Measurements from ENCODE around the gene ZNF276.
"Not testable (repeated sequence)": the region's sequence is repeated elsewhere in the genome, so short reads cannot be mapped to it uniquely, and the experiment has no call there.

The ZNF276 gene, protein sequence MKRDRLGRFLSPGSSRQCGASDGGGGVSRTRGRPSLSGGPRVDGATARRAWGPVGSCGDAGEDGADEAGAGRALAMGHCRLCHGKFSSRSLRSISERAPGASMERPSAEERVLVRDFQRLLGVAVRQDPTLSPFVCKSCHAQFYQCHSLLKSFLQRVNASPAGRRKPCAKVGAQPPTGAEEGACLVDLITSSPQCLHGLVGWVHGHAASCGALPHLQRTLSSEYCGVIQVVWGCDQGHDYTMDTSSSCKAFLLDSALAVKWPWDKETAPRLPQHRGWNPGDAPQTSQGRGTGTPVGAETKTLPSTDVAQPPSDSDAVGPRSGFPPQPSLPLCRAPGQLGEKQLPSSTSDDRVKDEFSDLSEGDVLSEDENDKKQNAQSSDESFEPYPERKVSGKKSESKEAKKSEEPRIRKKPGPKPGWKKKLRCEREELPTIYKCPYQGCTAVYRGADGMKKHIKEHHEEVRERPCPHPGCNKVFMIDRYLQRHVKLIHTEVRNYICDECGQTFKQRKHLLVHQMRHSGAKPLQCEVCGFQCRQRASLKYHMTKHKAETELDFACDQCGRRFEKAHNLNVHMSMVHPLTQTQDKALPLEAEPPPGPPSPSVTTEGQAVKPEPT

DNA sequence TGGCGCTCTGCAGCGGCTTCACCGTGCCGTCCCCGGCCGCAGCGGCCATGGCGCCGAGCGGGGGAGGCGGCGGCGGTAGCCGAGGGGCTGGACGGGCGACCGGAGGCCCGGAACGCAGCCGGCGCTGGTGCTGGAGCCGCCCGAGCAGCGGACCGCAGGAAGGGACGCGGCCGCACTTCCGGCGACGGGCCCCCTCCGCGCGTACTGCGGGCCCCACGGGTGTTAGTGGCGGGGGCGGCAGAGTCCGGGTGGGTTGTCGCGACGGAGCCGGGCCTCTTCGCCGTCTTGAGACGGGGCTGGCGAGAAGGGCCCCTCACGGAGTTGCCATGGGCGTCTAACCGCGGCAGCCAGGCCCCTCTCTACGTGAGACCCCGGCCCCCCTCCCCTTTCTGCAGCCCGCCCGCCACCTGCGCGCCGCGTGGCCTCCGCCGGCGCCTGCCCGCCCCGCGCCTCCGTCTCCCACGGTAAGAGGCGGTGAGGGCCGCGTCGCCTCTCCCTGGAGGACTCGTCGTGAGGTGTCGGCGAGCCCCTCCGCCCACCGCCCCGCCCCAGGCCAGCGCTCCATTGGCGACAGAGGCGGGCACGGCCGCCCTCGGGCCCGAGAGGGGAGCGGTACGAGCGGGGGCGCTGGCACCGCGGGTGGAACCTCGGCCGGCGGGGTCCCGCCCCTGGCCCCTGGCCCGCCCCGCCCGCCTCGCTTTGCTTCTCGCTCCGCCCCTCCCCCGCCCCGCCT is at the start of gene ZNF276, which contains the start of gene VPS9D1:
TSS of gene ZNF276 (plus strand) at position 725 of the 733 bp plus-strand sequence. CDS start 104 bp downstream, outside the sequence.
TSS of gene VPS9D1 (minus strand) at position 86 of the 733 bp plus-strand sequence. CDS start at position 49, 37 bp downstream.
- H3K4me3 ChIP-seq (ENCODE audit: low read depth, low read length) = peak within 1 kb of the TSS; percentile 56

DNA sequence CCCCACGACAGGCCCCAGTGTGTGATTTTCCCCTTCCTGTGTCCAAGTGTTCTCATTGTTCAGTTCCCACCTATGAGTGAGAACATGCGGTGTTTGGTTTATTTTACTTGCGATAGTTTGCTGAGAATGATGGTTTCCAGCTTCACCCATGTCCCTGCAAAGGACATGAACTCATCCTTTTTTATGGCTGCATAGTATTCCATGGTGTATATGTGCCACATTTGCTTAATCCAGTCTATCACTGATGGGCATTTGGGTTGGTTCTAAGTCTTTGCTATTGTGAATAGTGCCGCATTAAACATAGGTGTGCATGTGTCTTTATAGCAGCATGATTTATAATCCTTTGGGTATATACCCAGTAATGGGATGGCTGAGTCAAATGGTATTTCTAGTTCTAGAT is 49.8 kb upstream of the ZNF276 start:
- not testable (repeated sequence) for H3K4me3 ChIP-seq (ENCODE audit: low read depth, low read length)

DNA sequence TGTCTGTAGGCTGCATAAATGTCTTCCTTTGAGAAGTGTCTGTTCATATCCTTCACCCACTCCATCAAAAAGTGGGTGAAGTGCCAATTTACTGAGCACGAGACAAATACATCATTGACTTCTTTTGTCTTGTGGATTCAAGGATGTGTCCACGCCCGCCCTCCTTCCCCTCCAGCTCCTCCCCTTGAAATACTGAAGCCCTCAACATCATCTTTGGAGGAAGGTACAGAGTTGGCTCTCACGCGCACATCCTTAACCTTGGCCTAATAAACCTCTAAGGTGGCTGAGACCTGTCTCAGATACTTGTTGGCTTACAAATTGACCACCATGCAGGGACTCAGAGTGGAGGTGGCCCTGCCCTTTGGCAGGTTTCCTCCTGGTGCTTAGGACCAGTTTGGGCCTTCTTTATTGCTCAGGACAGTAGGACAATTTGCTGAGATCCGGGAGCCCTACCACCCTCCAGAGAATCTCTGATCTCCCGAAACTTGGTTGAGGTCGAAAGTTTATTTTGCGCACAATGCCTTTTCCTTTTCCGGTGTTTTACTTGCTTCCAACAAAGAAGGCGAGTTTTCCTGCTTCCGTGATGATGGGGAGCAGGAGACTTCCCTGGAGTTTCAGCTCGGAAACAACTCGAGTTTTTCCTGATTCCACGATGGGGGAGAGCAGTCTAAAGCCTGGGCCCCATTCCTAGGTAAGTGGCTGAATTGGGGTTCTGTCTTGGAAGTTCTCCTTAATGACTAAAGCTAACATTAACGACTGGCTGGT is 49.0 kb upstream of the ZNF276 start:
- no peak overlapping the region for H3K4me3 ChIP-seq (ENCODE audit: low read depth, low read length)

DNA sequence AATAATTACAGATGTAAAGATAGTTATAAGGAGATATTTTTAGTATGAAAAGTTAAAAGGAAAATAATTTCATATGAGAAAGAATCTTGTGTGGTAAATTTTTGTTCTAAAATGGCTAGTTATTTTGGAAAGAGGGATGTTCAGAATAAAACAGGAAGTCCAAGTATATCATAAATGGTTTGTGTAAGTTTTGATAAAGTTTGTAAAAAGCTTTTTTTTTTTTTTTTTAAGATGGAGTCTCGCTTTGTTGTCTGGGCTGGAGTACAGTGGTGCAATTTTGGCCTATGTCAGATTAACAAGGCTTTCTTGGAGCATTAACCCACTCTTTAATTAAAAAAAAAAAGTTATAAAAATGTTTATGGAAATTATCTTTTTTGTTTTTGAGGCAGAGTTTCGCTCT is 43.1 kb upstream of the ZNF276 start:
- no peak overlapping the region for H3K4me3 ChIP-seq (ENCODE audit: low read depth, low read length)

DNA sequence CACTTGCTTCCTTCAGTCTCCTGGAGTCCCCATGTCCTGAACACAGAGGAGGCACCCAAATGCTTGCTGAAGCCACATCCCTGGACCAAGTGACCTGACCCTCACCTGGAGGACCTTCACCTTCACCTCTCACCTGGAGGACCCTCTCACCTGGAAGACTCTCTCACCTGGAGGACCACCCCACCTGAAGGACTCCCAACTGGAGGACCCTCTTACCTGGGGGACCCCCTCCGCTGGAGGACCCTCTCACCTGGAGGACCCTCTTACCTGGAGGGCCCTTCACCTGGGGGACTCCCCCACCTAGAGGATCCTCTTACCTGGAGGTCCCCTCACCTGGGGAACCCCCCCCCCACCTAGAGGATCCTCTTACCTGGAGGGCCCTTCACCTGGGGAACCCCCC is 35.4 kb upstream of the ZNF276 start:
- no peak overlapping the region for H3K4me3 ChIP-seq (ENCODE audit: low read depth, low read length)

DNA sequence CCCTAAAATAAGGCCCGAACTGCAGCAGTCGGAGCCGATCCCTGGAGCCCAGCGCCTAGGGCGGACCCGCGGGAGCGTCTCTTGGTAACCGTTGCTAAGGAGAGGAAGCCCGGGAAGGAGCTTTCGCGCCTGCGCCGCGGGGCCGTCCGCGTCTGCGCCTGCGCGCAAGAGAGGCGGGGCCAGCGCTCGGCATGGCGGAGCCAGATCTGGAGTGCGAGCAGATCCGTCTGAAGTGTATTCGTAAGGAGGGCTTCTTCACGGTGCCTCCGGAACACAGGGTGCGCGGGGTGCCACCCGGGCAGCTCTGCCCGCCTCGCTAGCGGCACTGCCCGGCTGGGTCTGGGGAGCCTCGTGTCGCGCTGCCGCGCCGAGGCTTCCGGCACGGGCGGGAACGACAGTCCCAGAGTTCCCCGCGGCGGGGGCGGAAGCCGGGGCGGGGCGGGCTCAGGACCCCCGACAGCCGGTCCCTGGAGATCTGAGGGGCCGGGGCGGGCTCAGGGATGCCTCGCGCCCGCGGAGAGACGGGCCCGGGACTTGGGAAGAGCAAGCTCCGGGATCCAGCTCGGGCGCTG is 34.7 kb upstream of the ZNF276 start, which contains the start of gene CDK10:
TSS of gene CDK10 (plus strand) at position 170 of the 572 bp plus-strand sequence. CDS start at position 192, 22 bp downstream.
- H3K4me3 ChIP-seq (ENCODE audit: low read depth, low read length) = peak within 1 kb of the TSS; percentile 82

DNA sequence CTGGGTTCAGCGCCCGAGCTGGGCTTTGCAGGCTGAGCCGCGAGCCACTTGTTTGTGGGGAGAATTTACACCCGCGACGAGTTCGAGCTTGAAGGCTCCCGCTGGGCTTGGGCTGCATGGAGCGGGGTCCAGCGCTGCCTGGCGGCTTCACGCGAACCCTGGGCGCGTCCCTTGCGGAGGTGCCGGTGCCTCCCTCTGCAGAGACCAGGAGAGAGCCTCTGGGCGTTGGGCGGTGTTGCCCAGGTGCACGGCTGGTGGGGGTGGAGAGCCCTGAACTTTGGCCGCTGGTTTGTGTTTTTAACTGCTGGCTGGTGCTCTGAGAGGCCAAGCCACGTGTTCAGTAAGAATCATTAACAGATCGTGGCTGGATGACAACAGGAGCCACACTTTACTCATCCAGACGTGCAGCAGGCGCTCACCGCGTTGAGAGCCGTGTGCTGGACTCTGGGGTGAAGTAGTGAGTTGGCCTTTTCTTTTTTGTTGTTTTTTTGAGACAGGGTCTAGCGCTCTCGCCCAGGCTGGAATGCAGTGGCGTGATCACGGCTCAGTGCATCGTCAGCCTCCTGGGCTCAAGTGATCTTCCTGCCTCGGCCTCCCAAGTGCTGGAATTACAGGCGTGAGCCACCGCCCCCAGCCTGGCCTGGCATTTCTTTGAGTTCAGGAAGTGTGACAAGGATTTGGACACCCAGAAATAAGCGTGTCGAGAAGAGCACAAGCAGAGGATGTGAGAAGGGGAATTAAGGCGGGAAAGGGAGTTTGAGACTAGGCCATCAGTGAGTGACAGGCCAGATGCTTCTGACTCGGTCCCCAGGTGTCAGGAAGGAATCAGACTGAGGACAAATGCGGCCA is 34.0 kb upstream of the ZNF276 start:
- peak overlapping the region; percentile 82 for H3K4me3 ChIP-seq (ENCODE audit: low read depth, low read length)

DNA sequence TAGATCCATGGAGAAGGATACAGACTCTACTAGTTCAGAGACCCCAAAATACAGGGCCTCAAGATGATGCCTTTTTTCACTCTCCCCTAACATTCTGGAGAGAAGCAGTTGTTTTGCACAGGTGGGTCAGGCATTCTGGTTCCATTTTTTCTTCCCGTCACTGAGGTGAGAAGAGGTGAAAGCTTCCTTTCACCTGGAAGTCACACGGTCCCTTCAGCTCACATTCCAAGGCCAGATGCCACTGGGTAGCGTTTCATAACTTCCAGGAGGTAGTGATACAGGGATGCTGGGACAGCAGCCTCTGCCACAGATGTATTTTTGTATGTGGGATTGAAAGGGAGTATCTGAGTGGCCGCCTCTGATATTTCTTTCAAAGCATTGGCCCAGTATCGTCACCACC is 32.9 kb upstream of the ZNF276 start:
- no peak overlapping the region for H3K4me3 ChIP-seq (ENCODE audit: low read depth, low read length)

DNA sequence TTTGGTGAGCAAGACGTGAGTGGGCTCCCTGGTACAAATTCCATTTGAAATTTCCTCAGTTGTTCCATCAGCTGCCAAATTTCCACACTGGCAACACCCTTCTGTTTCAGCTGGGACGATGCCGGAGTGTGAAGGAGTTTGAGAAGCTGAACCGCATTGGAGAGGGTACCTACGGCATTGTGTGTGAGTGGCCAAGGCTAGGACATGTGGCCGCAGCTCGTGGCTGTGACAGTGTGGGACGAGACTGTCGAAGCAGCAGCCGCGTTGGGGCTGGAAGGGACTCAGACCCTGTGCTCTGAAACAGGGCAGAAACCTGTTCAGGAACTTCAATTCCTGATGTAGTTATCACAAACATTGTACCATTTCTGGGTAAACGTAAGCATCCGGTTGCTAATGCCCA is 32.2 kb upstream of the ZNF276 start:
- H3K4me3 ChIP-seq (ENCODE audit: low read depth, low read length) = no peak overlapping the region

DNA sequence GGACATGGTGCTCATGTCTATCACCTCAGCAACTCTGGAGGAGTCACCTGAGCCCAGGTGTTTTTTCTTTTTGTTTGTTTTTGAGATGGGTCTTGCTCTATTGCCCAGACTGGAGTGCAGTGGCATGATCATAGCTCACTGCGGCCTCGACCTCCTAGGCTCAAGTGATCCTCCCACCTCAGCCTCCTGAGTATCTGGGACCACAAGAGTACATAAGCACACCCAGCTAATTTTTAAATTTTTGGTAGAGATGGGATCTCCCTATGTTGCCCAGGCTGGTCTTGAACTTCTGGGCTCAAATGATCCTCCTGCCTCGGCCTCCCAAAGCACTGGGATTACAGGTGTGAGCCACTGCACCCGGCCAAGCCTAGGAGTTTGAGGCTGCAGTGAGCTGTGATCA is 31.7 kb upstream of the ZNF276 start:
- not testable (repeated sequence) for H3K4me3 ChIP-seq (ENCODE audit: low read depth, low read length)

DNA sequence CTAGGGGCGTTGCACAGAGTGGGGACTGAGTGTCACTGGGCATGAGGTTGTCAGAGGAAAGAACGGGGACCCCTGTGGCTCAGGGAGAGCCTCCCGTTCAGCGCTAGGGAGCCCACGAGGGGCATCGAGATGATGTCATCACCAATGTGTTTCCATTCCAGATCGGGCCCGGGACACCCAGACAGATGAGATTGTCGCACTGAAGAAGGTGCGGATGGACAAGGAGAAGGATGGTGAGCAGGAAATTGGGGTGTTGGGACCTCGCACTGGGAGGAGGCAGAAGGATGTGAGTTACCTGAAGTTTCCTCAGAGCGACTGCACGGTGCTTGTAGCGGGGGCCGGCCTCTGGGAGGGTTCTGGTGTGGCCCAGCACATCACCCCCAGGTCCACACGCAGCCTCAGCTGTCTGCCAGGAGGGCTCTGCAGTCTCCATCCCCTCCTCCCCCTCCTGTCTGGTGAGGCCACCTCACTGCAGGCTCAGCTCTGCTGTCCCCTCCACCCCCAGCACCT is 30.9 kb upstream of the ZNF276 start:
- no peak overlapping the region for H3K4me3 ChIP-seq (ENCODE audit: low read depth, low read length)

DNA sequence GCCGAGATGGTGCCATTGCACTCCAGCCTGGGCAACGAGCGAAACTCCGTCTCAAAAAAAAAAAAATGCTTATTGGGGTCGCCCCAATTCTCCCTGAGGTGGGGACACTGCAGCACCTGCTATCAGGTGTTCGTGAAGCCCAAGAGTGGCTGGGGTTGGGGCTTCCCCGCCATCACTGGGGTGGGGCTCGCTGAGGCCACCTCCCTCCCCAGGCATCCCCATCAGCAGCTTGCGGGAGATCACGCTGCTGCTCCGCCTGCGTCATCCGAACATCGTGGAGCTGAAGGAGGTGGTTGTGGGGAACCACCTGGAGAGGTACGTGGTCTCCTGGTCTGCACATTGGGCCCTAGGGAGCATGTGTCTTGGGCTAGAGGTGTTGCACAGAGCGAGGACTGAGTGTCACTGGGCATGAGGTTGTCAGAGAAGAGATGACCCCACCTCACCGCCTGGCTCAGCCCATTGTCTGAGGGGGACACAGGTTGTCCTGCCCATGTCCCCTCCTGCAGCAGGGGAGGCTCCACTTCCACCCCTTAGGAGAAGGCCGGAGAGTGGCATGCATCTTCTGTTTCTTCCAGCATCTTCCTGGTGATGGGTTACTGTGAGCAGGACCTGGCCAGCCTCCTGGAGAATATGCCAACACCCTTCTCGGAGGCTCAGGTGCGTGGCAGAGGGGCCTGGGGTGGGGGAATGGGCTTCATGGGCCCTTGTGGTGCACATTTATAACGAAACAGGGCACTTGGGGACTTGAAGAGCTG is 29.9 kb upstream of the ZNF276 start:
- no peak overlapping the region for H3K4me3 ChIP-seq (ENCODE audit: low read depth, low read length)

DNA sequence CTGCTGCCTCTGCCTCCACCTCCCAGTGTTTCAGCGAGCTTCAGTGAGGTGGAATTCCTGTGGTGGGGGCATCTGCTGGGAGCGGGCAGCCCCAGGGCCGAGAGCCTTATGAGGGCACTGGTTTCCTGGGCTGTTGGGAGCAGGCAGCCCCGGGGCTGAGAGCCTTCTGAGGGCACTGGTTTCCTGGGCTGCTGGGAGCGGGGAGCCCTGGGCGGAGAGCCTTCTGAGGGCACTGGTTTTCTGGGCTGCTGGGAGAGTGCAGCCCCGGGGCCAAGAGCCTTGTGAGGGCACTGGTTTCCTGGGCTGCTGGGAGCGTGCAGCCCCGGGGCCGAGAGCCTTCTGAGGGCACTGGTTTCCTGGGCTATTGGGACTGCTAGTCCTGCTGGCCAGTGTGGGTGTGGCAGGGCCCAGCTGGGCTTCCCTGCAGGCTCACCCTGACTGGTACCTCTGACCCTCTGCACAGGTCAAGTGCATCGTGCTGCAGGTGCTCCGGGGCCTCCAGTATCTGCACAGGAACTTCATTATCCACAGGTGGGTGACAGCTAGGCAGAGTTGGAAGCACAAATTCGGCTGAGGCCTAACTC is 29.3 kb upstream of the ZNF276 start:
- no peak overlapping the region for H3K4me3 ChIP-seq (ENCODE audit: low read depth, low read length)

DNA sequence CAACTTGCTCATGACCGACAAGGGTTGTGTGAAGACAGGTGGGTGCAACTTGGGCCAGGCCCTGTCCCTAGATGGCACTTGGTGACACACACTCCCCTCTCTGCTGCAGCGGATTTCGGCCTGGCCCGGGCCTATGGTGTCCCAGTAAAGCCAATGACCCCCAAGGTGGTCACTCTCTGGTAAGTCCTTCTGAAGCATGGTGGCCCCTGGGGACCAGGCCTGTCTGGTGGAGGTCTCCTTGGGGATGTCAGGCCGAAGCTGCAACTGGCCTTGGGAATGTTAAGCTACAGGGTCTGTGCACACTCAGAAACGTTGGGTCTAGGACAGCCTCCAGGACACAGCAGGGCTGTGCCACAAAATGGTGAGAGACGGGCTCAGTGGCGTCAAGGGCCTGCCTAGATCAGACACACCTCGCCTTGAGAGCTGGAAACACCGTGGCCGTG is 28.0 kb upstream of the ZNF276 start:
- no peak overlapping the region for H3K4me3 ChIP-seq (ENCODE audit: low read depth, low read length)

DNA sequence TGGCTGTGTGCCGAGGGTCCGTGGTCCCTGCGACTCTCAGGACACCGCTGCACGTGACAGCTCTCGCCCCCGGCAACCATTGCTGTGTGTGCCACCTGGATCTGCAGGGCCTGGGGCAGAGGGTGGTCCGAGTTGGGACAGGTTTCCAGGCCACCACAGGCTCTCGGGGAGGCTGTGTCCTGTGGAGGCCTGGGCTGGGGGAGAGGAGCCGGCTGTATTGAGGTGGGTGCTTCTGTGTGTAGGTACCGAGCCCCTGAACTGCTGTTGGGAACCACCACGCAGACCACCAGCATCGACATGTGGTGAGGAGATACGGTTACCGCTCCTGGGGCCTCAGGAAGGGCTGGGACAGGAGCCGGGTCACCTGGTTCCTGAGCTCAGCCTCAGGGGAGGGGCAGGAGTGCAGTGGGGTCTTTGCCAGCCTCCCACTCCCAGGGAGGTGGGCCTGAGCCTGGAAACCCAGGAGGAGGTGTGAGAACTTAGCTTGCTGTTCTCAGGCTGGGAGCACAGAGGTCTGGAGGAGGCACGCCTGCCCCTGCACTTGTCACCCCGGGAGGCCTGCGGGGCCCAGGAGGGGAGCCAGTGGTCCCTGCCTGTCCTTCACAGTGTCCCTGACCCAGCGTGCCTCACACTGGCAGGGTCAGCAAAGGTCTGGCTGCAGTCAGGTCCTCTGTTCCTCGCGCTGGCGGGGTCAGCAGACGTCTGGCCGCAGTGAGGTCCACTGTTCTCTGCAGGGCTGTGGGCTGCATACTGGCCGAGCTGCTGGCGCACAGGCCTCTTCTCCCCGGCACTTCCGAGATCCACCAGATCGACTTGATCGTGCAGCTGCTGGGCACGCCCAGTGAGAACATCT is 27.2 kb upstream of the ZNF276 start:
- no peak overlapping the region for H3K4me3 ChIP-seq (ENCODE audit: low read depth, low read length)

DNA sequence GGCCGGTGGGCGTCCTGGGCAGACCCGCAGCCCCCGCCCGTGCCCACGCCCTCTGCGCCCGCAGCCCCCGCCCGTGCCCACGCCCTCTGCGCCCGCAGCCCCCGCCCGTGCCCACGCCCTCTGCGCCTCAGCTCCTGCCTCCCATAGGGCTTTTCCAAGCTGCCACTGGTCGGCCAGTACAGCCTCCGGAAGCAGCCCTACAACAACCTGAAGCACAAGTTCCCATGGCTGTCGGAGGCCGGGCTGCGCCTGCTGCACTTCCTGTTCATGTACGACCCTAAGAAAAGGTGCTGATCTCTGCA is 26.6 kb upstream of the ZNF276 start:
- H3K4me3 ChIP-seq (ENCODE audit: low read depth, low read length) = not testable (repeated sequence)

DNA sequence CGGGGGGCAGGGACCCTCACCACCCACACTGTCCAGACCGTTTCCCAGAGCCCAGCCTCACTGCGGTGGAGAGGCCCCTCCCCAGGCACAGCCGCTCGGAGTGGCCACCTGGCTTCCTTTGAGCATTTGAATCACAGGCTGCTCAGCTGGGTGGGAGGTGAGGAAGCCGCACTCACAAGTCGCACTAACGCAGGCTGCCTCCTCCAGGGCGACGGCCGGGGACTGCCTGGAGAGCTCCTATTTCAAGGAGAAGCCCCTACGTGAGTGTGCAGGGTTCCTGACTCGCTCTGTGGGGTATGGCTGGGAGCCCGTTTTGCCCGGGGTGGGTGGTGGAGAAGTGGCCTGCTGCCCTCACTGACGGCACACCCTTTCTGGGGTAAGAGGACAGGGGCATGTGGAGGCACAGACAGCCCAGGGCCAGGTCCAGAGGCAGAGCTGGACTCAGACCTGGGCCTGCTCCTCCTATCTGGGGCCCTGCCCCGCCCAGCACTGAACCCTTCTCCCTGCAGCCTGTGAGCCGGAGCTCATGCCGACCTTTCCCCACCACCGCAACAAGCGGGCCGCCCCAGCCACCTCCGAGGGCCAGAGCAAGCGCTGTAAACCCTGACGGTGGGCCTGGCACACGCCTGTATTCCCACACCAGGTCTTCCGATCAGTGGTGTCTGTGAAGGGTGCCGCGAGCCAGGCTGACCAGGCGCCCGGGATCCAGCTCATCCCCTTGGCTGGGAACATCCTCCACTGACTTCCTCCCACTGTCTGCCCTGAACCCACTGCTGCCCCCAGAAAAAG is 26.1 kb upstream of the ZNF276 start:
- no peak overlapping the region for H3K4me3 ChIP-seq (ENCODE audit: low read depth, low read length)

All from iPS-11a (cell line).